GM19023 (cell line): ENCODE measurements around the gene GASK1B.

ENCODE experiments used
- ATAC-seq: cut with Tn5 transposase; IDR thresholded peaks from one replicate; pipeline ENCODE4 v1.9.1; 2021; ENCODE audit warnings: mild to moderate bottlenecking, moderate library complexity; ENCODE audit not compliant: unreplicated experiment

GASK1B gene

GRCh38 chr4:158172261-158173258, at the start of gene GASK1B:
Gene GASK1B, minus strand, starts transcription at chr4:158173025. Its CDS starts 1,650 bp downstream, at chr4:158171375.
- ATAC-seq, result no peak

DNA sequence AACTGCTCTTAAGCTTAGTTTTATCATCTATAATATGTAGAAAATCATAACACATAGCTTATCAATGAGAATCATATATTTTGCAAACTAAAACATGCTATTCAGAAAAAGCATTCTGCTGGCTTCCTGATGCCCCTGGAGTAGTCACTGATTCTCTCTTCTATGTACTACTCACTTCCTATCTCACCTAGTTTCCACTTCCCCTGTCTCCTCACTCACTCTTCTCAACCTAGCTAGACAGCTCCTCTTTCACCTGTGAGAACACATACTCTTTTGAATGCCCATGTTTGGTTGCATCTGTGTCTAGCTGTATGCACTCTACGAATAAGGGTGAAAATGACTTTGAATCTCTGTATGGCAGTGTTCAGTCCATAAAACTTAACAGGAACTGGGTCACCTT, 46.8 kb upstream of the GASK1B start:
- no peak for ATAC-seq

GRCh38 chr4:158217763-158218162, 44.9 kb upstream of the GASK1B start:
- ATAC-seq, result no peak

DNA sequence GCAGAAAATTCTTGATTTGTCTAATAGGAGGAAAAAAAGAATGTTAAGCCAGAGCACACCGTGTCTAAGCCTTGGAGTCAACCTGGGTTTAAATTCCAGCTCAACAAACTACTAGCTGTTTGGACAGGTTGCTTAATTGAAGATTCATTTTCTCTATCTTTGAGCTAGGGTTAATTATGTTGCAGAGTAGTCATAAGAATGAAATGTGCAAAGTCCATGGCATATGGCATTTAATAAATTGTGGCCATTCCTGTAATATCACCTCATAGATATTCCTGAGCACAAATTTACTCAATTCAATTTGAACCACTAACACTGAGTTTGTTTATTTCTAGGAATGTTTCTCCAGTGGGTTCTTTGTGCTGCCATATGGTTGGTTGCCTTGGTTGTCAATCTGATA, 42.0 kb upstream of the GASK1B start:
- ATAC-seq, result no peak

DNA sequence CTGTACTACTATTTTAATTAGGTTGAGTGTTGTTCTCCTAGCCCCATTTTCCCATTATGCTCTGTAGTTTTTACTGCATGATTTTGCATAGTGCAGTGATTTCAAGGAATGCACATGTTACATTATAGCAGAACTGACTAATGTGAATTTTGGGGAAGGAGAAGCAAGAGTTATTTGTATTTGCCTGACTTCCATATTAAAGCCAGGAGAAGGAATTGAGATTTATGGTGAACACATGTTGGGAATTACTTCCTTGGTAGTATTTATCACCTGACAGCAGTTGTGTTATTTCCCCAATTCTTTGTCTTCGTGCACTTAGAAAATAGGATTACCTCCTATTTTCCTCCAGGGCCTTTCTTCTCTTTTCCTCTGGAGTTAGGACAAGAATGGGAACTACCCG, 40.6 kb upstream of the GASK1B start:
- ATAC-seq, result no peak

- no peak for ATAC-seq
These were observed 38.4 kb upstream of the GASK1B start for GRCh38 chr4:158211222-158211621.

- peak; percentile 92 for ATAC-seq
These were observed 37.3 kb upstream of the GASK1B start, which contains the start of gene TMEM144 for GRCh38 chr4:158209825-158210807. Gene TMEM144, plus strand, starts transcription at chr4:158210486. Its CDS starts 2,182 bp downstream, at chr4:158212668.

DNA sequence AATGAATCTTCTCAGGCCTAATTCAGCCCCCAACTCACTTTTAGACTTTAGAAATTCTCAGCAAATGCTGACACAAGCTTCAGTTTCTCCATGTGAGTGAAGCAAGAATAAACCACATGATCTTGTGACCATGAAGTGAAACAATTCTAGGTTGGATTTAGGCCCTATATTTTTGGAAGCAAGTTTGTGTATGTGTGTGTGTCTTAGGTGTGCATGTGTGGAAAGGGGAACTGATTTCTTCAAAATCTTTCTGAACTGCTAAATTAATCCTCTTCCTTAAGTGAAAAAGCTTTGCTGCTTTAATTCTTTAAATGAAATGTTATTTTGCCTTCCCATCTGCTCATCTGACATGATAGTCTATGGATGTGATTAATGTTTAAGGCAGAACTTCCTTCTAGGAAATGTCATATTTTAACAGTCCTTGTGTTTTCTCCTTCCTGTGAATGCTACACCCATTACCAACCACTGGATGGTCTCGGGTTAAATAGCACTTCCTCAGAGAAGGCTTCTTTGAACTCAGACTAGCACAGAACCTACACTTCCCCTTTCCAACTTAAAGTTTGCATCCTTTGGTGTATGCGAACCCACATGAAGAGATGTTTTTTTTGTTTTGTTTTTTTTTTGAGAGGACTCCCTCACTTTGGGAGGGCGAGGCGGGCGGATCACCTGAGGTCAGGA, 36.3 kb upstream of the GASK1B start:
- no peak for ATAC-seq

DNA sequence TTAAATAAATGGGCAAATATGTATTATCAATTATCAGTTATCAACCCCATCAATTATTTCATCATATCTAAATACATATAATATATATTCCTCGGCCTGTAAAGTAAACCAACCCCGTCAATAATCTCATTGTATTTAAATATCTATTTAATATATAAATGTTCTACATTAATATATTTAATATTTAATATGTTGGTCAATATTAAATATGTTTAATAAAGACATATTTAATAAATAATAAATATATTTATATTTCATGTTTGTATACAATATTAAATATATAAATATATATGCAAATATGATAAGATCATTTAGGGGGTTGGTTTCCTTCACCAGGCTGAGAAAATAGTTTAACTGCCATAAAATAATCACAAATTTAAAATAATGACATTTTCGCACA, 31.1 kb upstream of the GASK1B start:
- no peak for ATAC-seq

GRCh38 chr4:158203436-158203835, 30.6 kb upstream of the GASK1B start:
- ATAC-seq, result no peak

DNA sequence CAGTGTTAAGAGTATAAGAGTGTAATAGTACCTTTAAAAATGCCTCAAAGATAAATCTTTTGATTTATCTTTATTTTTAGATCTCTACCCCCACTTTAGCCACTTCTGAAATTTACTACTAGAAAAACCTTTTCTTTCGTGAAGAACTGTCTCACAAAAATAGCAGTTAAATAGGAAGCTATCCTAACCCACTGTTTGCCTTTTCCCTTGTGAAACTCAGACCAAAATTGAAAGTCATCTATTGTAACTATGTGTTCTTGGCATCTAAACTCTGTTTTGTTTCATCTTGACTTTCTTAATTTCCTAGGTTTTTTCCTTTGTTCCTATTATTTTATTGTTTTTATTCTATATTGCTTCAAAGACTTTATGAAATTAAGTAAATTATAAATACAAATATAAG, 29.7 kb upstream of the GASK1B start:
- ATAC-seq, result no peak

DNA sequence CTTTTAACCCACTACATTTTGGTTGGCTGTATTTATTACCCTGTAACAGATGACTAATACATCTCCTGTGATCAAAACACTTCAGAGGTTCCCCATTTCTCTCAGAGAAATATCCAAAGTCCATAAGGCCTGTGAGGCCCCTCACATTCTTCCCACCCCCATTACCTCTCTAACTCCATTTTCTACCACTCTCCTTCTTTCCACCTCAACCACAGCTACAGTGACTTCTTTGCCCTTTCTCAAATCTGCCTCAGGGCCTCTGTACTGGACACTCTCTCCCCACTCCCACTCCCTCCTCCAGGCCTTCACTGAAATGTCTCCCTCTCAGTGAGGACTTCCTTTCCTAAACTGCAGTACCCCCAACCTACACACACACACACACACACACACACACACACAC, 29.1 kb upstream of the GASK1B start:
- ATAC-seq, result no peak

DNA sequence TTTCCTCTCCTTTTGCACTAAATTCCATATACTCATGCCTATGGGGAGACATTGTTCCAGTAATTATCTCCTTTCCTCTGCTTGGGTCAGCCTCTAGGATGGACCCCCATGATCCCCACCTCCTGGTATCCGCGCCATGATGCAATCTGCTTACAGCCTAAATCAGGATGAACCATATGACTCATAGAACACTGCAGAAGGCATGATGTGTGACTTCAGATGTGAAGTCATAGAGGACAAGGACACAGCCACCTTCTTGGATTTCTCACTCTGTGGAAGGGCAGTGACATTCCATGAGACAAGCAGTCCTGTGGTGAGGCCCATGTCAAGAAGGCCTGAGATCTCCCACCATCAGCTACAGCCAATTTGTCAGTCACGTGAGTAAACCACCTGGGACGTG, 28.5 kb upstream of the GASK1B start:
- no peak for ATAC-seq

DNA sequence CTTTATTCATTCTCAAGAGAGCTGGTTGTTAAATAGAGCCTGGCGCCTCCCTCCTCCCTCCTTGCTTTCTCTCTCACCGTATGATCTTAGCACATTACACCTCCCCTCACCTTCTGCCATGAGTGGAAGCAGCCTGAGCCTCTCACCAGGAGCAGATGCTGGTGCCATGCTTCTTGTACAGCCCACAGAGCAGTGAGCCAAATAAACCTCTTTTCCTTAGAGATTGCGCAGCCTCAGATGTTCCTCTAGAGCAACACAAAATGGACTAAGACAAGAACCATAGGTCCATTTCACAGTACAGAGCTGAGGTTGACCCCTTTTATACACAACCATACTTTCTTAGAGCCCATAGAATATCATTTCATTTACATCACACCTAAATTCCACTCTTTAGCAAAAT, 27.4 kb upstream of the GASK1B start:
- ATAC-seq, result no peak

- no peak for ATAC-seq
These were observed 24.5 kb upstream of the GASK1B start for GRCh38 chr4:158197194-158197776.

DNA sequence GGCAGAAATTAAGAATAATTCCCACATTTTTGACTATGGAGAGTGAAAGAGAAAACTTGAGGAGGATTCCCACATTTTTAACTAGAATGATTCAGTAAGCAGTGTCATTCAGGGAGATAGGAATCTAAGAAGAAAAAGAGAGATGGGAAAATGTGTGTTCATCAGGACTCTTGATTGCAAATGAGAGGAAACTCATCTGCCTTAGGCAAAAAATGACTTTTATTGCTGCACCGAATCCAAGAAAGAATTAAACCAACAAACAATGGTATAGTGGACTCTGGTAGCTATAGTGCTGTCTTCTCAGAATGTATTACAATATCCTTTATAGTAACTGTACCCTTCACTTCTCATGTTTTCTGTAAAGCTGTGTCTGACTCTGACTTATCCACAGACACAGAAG, 22.5 kb upstream of the GASK1B start:
- ATAC-seq, result no peak

DNA sequence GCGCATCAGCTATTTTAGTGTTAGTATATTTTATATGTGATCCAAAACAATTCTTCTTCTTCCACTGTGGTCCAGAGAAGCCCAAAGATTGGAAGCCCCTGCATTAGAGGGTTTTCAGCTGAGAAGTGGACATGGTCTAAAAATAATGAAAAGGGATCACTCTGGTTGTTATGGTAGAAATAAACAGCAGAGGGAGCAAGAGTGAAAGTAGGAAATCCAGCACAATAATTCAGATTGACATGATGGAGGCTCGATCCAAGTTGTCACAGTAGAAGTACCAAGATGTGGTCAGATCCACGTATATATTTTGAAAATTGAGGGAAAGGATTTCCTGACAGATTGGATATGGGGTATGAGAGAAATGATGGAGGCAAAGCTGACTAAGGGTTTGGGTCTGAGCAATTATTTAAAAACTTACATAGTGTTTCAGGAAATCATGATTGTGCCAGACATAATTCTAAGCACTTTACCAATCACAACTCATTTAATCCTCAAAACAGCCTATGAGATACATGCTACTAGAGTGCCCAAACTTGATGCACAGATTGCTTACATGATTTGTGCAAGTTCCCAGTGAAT, 20.4 kb upstream of the GASK1B start:
- no peak for ATAC-seq

- ATAC-seq, result no peak
These were observed 19.8 kb upstream of the GASK1B start for GRCh38 chr4:158192439-158193158.

- ATAC-seq, result no peak
These were observed 17.9 kb upstream of the GASK1B start for GRCh38 chr4:158190718-158191117.
